ENCODE data around the gene DYNC1H1.
"Not testable (repeated sequence)": the region's sequence is repeated elsewhere in the genome, so short reads cannot be mapped to it uniquely, and the experiment has no call there.

The DYNC1H1 gene

GRCh38 chr14:102075155-102075554 lies 110.8 kb downstream of the DYNC1H1 start:
- DNase-seq: no peak

- no peak for DNase-seq
Measured at GRCh38 chr14:102077382-102077709, 113.0 kb downstream of the DYNC1H1 start.

- not testable (repeated sequence) for DNase-seq
Measured at GRCh38 chr14:102078361-102078791, 114.0 kb downstream of the DYNC1H1 start.

GRCh38 chr14:102078831-102079699 lies 114.7 kb downstream of the DYNC1H1 start:
- DNase-seq: no peak

- DNase-seq: no peak
Measured at GRCh38 chr14:102079700-102079979, 115.3 kb downstream of the DYNC1H1 start.

GRCh38 chr14:102080183-102081080 lies 116.1 kb downstream of the DYNC1H1 start:
- DNase-seq: no peak

- no peak for DNase-seq
Measured at GRCh38 chr14:102081231-102082080, 117.1 kb downstream of the DYNC1H1 start.

- not testable (repeated sequence) for DNase-seq
Measured at GRCh38 chr14:102084522-102084921, 120.1 kb downstream of the DYNC1H1 start.

- DNase-seq: no peak
Measured at GRCh38 chr14:102084931-102085330, 120.6 kb downstream of the DYNC1H1 start.

GRCh38 chr14:102085488-102085887 lies 121.1 kb downstream of the DYNC1H1 start:
- DNase-seq: no peak

- DNase-seq: peak; percentile 18
Measured at GRCh38 chr14:102085948-102086708, 121.8 kb downstream of the DYNC1H1 start.

GRCh38 chr14:102086709-102086971 lies 122.3 kb downstream of the DYNC1H1 start:
- no peak for DNase-seq

GRCh38 chr14:102086972-102087761 lies 122.8 kb downstream of the DYNC1H1 start, which contains the start of gene HSP90AA1:
TSS of gene HSP90AA1 (minus strand) at chr14:102087044. CDS start at chr14:102086378, 666 bp downstream.
- peak; percentile 91 for DNase-seq

- no peak for DNase-seq
Measured at GRCh38 chr14:102087762-102088011, 123.3 kb downstream of the DYNC1H1 start.

GRCh38 chr14:102088012-102088792 lies 123.8 kb downstream of the DYNC1H1 start:
- DNase-seq: no peak

- no peak for DNase-seq
Measured at GRCh38 chr14:102089621-102090343, 125.4 kb downstream of the DYNC1H1 start.

GRCh38 chr14:102090713-102091112 lies 126.3 kb downstream of the DYNC1H1 start:
- no peak for DNase-seq

- DNase-seq: no peak
Measured at GRCh38 chr14:102092806-102093205, 128.4 kb downstream of the DYNC1H1 start.

- DNase-seq: no peak
Measured at GRCh38 chr14:102094101-102094500, 129.7 kb downstream of the DYNC1H1 start.

GRCh38 chr14:102095231-102095870 lies 131.0 kb downstream of the DYNC1H1 start:
- DNase-seq: no peak

Data from NCI-H1105 treated with DMSO at 0.1 percent for 48 hours (cell line).